GM12878 (cell line): ENCODE measurements around the gene OSBPL10. TPM values are rescaled to one million over a fixed set of nuclear protein-coding genes. Genes with fewer than 3 reads are reported as not detected.

ENCODE experiments used
- ATAC-seq: fragments of 200-7000 bp; cut with Tn5 transposase; 3 replicates; pipeline ENCODE4 v1.9.1; 2020; ENCODE audit warnings: mild to moderate bottlenecking, moderate library complexity
- BruUV-seq: library from RNA; stranded (reverse); fragments of 400-500 nt; replicated peaks from 2 replicates; lab custom pipeline; 2021; lab: Mats Ljungman, UMichigan
- CTCF ChIA-PET: fragments of 300-600 bp; sonication (Branson Sonifier 250); formaldehyde crosslinking; extraction: SDS; loops from one replicate; lab custom pipeline; 2021; ENCODE audit warnings: inconsistent platforms; lab: Yijun Ruan, JAX
- POLR2A ChIA-PET: fragments of 350-600 bp; formaldehyde crosslinking; extraction: SDS; loops from one replicate; lab custom pipeline; 2021; ENCODE audit warnings: inconsistent platforms; lab: Charles Lee
- RAD21 ChIA-PET: fragments of 300-600 bp; sonication (Branson Sonifier 250); formaldehyde crosslinking; loops from one replicate; lab custom pipeline; 2023; ENCODE audit warnings: antibody characterized with exemption; ENCODE audit not compliant: unreplicated experiment; lab: Charles Lee
- SMC1A ChIA-PET: fragments of 300-600 bp; sonication (Branson Sonifier 250); formaldehyde crosslinking; loops from one replicate; lab custom pipeline; 2023; ENCODE audit not compliant: unreplicated experiment, uncharacterized antibody; lab: Charles Lee
- DNase-seq: peaks from one replicate; pipeline ENCODE4 v3.0.0-alpha.2; 2011; ENCODE audit warnings: low read depth, low spot score
- FAIRE-seq: peaks from 3 replicates; lab custom pipeline; 2011; peaks lifted over from hg19 to GRCh38; lab: Jason Lieb, UNC
- H2AFZ ChIP-seq: 2 replicates; pipeline ENCODE4 v1.6.0; 2011; ENCODE audit warnings: low read depth, low read length, control low read depth; ENCODE audit not compliant: control insufficient read depth
- H3K27ac ChIP-seq: 2 replicates; pipeline ENCODE4 v1.5.1; 2011; ENCODE audit warnings: control low read depth; ENCODE audit not compliant: control insufficient read depth, insufficient read depth
- H3K27me3 ChIP-seq, 2 experiments: replicated peaks in 1 of 2; 2 replicates each; pipeline versions ENCODE4 v1.6.0 to v1.6.1; 2011; ENCODE audit warnings: low read length in 1 of 2; ENCODE audit not compliant: control insufficient read depth in 2 of 2, insufficient read depth in 2 of 2
- H3K36me3 ChIP-seq, 2 experiments: 2 replicates each; pipeline ENCODE4 v1.5.1; 2011; ENCODE audit warnings: low read length in 1 of 2; ENCODE audit not compliant: control insufficient read depth in 2 of 2, insufficient read depth in 2 of 2
- H3K4me1 ChIP-seq: 2 replicates; pipeline ENCODE4 v1.6.1; 2011; ENCODE audit warnings: mild to moderate bottlenecking, low read length, moderate library complexity, mixed read lengths; ENCODE audit not compliant: control insufficient read depth, insufficient read depth
- H3K4me2 ChIP-seq: 2 replicates; pipeline ENCODE4 v1.6.0; 2011; ENCODE audit warnings: control low read depth; ENCODE audit not compliant: control insufficient read depth, insufficient read depth
- H3K4me3 ChIP-seq: fragments of 200-600 bp; sonication (generic); 2 replicates; pipeline ENCODE4 v1.5.1; 2016
- H3K79me2 ChIP-seq: 2 replicates; pipeline ENCODE4 v1.6.0; 2011; ENCODE audit warnings: low read length; ENCODE audit not compliant: control insufficient read depth, insufficient read depth
- H3K9ac ChIP-seq: 2 replicates; pipeline ENCODE4 v1.8.0; 2011; ENCODE audit warnings: low read length, control low read depth, mixed read lengths; ENCODE audit not compliant: control insufficient read depth, insufficient read depth
- H3K9me3 ChIP-seq: replicated peaks from 3 replicates; pipeline ENCODE4 v1.5.1; 2011; ENCODE audit warnings: mild to moderate bottlenecking, low read length; ENCODE audit not compliant: control insufficient read depth, insufficient read depth
- H4K20me1 ChIP-seq: 2 replicates; pipeline ENCODE4 v1.6.0; 2011; ENCODE audit not compliant: control insufficient read depth, insufficient read depth
- CEBPB ChIP-seq, 2 experiments: fragments of 150-350 bp in 1 of 2; IDR thresholded peaks; 2 replicates each; pipeline ENCODE4 v1.6.1; 2012 to 2014; ENCODE audit warnings: low read depth in 2 of 2, low read length in 2 of 2, borderline replicate concordance in 1 of 2, inconsistent platforms in 1 of 2
- GATAD2B ChIP-seq: fragments of 450-650 bp; conservative IDR thresholded peaks from 2 replicates; pipeline ENCODE4 v1.6.1; 2017; ENCODE audit warnings: low read depth, mild to moderate bottlenecking, moderate library complexity
- HDAC6 ChIP-seq: fragments of 200-600 bp; sonication (generic); IDR thresholded peaks from one replicate; pipeline ENCODE4 v1.8.0; 2017; ENCODE audit warnings: antibody characterized with exemption; ENCODE audit not compliant: unreplicated experiment
- IRF3 ChIP-seq: fragments of 450-650 bp; IDR thresholded peaks from 2 replicates; pipeline ENCODE4 v1.6.1; 2014; ENCODE audit warnings: mild to moderate bottlenecking
- JUNB ChIP-seq: IDR thresholded peaks from 2 replicates; pipeline ENCODE4 v1.6.1; 2016; ENCODE audit warnings: antibody characterized with exemption, mild to moderate bottlenecking
- JUND ChIP-seq: IDR thresholded peaks from 2 replicates; pipeline ENCODE4 v1.6.1; 2012; ENCODE audit warnings: low read depth, mild to moderate bottlenecking, low read length, improper control_type of control experiment, moderate library complexity
- NBN ChIP-seq: fragments of 450-650 bp; IDR thresholded peaks from 2 replicates; pipeline ENCODE4 v1.6.1; 2016
- PBX3 ChIP-seq: IDR thresholded peaks from 2 replicates; pipeline ENCODE4 v1.6.1; 2011; ENCODE audit warnings: mild to moderate bottlenecking, low read depth, low read length, moderate library complexity; ENCODE audit not compliant: insufficient replicate concordance
- PML ChIP-seq: IDR thresholded peaks from 2 replicates; pipeline ENCODE4 v1.6.1; 2012; ENCODE audit warnings: low read length, inconsistent platforms
- RBBP5 ChIP-seq: fragments of 200-600 bp; sonication (generic); conservative IDR thresholded peaks from 2 replicates; pipeline ENCODE4 v1.6.1; 2016
- SPI1 ChIP-seq: IDR thresholded peaks from 2 replicates; pipeline ENCODE4 v1.6.1; 2011; ENCODE audit warnings: low read depth, mild to moderate bottlenecking, low read length, moderate library complexity, borderline replicate concordance; ENCODE audit not compliant: insufficient read depth
- TCF3 ChIP-seq: IDR thresholded peaks from 2 replicates; pipeline ENCODE4 v1.6.1; 2012; ENCODE audit warnings: low read depth, mild to moderate bottlenecking, low read length, borderline replicate concordance; ENCODE audit not compliant: insufficient read depth
- WGBS: methylation state at CpG from one replicate; pipeline ENCODE4 v1.1.6; 2016; ENCODE audit warnings: low lambda C conversion rate; ENCODE audit not compliant: insufficient replicate concordance, insufficient coverage; ENCODE audit errors: missing lambda C conversion rate; 5-methylcytosine and 5-hydroxymethylcytosine counted together
- in situ Hi-C: fragments of 300-500 bp; cut with MboI; formaldehyde crosslinking; loops from 9 replicates; pipeline ENCODE4 v1.14.3; 2018; ENCODE audit warnings: mixed read lengths
- intact Hi-C: fragments of 100-400 bp; cut with micrococcal nuclease; formaldehyde crosslinking; loops from one replicate; pipeline ENCODE4 v1.14.2; 2022; ENCODE audit not compliant: unreplicated experiment
- polyA plus RNA-seq, 11 experiments: library from polyadenylated mRNA; depleted of rRNA in 4 of 11; unstranded in 6 of 11; stranded (reverse) in 5 of 11; fragments of >200 nt; fragmentation: Nextera tagmentation in 4 of 11; fragmentation: Illumina TruSeq in 1 of 11; extraction: Ambion mirVana in 4 of 11; extraction: Trizol in 1 of 11; gene quantifications; 1 replicate in 1 of 11; 2 replicates in 10 of 11; pipeline versions ENCODE4 v1.2.1 to v1.2.3, GENCODE V29; 2011 to 2016; ENCODE audit warnings: inconsistent platforms in 2 of 11, missing spikeins in 2 of 11, low read depth in 1 of 11
- total RNA-seq, 4 experiments: library from RNA; depleted of rRNA in 3 of 4; stranded (reverse); fragments of >200 nt in 3 of 4; fragmentation: Illumina TruSeq in 1 of 4; extraction: Trizol in 1 of 4; gene quantifications; 2 replicates each; pipeline versions ENCODE4 v1.2.1 to v1.2.3, GENCODE V29; 2013 to 2021
- TF ChIP-seq, protein P1 (sequence below): fragments of 450-650 bp; IDR thresholded peaks from 2 replicates; pipeline ENCODE4 v1.6.1; 2016; ENCODE audit warnings: mild to moderate bottlenecking
- TF ChIP-seq, protein P2 (sequence below): fragments of 450-650 bp; IDR thresholded peaks from 2 replicates; pipeline ENCODE4 v1.6.1; 2017; ENCODE audit warnings: mild to moderate bottlenecking, moderate library complexity

The OSBPL10 gene
- total and polyA plus RNA-seq, 10 of the 15 experiments (the other 5 are each of a cell fraction or from before 2014, with no cell fraction given) = 0.03 to 0.25 (median 0.09) TPM; not detected in 5

DNA sequence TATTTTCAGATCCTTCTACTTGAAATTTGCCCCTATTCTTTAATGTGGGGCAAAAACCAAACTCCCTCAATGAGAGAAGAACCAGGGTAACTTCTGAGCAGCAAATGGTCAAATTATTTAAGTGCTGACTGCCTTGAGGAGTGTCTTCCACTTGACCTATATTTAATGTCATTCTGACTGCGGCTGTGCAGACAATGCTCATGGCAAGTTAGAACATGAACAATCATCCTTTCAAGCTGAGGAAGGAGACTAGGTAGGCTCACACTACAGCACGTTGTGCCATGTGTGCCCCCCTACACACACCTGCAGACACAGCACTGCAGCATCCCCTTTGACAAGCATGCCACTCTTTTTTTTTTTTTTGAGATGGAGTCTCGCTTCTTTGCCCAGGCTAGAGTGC is 98.2 kb downstream of the OSBPL10 start:
- Histone ChIP-seq H3K9ac (no peak overlapping the region), H3K79me2 (no peaks in the 10 kb centered on the region), H3K27me3 (peaks cover 0 to 2% of the 10 kb centered on the region in 2 experiments; a peak in 2 of 4 replicates), H3K4me1 (no peaks in the 10 kb centered on the region), H3K4me3 (no peak overlapping the region), H3K27ac (no peak overlapping the region), H3K4me2 (no peak overlapping the region), H4K20me1 (no peaks in the 10 kb centered on the region), H3K36me3 (no peaks in the 10 kb centered on the region), H3K9me3 (no peaks in the 10 kb centered on the region), H2AFZ (no peak overlapping the region)
- ChIA-PET CTCF (interaction anchor here (0.5 to 1.0 kb wide), 2 partner anchors 29 to 1617 kb away, joined by 3 to 5 read pairs; no protein-coding TSS in a partner anchor), SMC1A (no interaction called here), RAD21 (no interaction called here), POLR2A (interaction anchor here (0.6 kb wide), 1 partner anchor 92 kb away, joined by 6 read pairs; no protein-coding TSS in a partner anchor)
- no peak for ATAC-seq
- BruUV-seq = no TSS peak
- DNase-seq = no peak
- FAIRE-seq = no peak
- intact Hi-C loops = no loop called here
- WGBS = 21% methylated on average over 3 of the region's 3 CpGs
- in situ Hi-C loops = no loop called here
- TF ChIP-seq CEBPB (IDR thresholded peaks at IDR 0.05; ENCODE audit: borderline replicate concordance in 1 of 2, low read depth in 2 of 2, low read length in 2 of 2) (no peak), PML (no peak), PBX3 (no peak), TCF3 (no peak), HDAC6 (no peak), RBBP5 (no peak), JUNB (no peak), IRF3 (no peak), JUND (no peak), NBN (no peak), SPI1 (no peak), GATAD2B (no peak)
- TF ChIP-seq, protein P1, sequence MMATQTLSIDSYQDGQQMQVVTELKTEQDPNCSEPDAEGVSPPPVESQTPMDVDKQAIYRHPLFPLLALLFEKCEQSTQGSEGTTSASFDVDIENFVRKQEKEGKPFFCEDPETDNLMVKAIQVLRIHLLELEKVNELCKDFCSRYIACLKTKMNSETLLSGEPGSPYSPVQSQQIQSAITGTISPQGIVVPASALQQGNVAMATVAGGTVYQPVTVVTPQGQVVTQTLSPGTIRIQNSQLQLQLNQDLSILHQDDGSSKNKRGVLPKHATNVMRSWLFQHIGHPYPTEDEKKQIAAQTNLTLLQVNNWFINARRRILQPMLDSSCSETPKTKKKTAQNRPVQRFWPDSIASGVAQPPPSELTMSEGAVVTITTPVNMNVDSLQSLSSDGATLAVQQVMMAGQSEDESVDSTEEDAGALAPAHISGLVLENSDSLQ = no peak
- TF ChIP-seq, protein P2, sequence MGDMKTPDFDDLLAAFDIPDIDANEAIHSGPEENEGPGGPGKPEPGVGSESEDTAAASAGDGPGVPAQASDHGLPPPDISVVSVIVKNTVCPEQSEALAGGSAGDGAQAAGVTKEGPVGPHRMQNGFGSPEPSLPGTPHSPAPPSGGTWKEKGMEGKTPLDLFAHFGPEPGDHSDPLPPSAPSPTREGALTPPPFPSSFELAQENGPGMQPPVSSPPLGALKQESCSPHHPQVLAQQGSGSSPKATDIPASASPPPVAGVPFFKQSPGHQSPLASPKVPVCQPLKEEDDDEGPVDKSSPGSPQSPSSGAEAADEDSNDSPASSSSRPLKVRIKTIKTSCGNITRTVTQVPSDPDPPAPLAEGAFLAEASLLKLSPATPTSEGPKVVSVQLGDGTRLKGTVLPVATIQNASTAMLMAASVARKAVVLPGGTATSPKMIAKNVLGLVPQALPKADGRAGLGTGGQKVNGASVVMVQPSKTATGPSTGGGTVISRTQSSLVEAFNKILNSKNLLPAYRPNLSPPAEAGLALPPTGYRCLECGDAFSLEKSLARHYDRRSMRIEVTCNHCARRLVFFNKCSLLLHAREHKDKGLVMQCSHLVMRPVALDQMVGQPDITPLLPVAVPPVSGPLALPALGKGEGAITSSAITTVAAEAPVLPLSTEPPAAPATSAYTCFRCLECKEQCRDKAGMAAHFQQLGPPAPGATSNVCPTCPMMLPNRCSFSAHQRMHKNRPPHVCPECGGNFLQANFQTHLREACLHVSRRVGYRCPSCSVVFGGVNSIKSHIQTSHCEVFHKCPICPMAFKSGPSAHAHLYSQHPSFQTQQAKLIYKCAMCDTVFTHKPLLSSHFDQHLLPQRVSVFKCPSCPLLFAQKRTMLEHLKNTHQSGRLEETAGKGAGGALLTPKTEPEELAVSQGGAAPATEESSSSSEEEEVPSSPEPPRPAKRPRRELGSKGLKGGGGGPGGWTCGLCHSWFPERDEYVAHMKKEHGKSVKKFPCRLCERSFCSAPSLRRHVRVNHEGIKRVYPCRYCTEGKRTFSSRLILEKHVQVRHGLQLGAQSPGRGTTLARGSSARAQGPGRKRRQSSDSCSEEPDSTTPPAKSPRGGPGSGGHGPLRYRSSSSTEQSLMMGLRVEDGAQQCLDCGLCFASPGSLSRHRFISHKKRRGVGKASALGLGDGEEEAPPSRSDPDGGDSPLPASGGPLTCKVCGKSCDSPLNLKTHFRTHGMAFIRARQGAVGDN = no peak
